ENCODE data around the gene CYP39A1.

CYP39A1 gene

DNA sequence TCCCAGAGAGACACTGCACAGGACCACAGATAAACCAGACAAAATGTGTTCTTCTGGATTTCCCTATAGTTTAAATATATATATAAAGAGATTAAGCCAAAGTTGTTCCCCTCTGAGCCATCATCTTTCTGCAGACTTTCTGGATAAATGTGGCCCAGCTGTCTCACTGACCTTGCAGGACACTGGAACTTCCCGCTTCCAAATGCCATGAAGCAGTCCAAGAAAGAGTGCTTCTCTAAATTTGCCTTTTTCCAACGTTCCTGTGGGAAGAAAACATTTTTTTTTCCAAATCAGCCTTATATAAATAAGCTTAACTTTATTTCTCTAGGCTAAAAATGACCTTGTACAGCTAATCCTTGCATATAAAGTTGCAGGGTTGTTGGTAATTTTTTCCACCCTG lies 65.7 kb downstream of the CYP39A1 start:
- no peak for DNase-seq

GRCh38 chr6:46584586-46584985 lies 68.0 kb downstream of the CYP39A1 start:
- DNase-seq: no peak

GRCh38 chr6:46583721-46584120 lies 68.9 kb downstream of the CYP39A1 start:
- no peak for DNase-seq

- no peak for DNase-seq
These were observed 69.5 kb downstream of the CYP39A1 start for GRCh38 chr6:46583081-46583480.

- no peak for DNase-seq
These were observed 71.0 kb downstream of the CYP39A1 start for GRCh38 chr6:46581459-46582177.

DNA sequence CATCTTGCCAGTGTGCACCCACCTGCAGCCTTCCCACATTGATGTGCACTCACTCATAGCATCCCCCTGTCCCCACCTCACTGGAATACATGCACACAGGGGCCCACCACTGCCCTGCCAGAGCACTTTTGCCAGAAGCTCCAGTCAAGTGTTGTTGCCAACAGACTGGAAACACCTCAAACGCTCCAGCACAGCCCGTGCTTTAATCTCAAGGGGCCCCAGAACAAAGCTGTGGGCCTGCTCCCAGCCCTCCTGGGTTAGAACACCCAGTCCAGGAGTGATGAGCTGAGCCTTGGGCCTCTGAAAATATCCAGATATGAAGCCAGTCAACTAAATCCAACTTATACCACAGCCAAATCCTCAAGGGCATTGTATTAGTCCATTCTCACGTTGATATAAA lies 77.1 kb downstream of the CYP39A1 start:
- DNase-seq: no peak

DNA sequence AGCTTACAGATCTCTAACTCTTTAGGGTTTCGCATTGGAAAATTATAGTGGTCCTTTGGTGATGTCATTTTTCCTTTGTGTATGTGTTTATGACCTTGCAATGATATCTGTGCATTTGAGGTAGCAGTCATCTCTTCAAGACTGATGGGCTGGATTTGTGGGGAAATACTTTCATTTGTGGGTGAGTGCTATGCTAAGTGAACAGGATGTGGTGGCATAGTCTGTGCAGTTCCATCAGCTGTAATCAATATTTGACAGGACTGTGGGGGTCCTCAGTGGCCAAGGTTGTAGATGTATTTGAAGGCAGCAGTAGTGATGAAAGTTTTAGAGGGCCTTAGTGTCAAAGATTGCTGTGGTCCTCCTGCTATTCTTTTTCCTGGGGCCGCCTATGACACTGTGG lies 79.5 kb downstream of the CYP39A1 start:
- DNase-seq: no peak

GRCh38 chr6:46565531-46565930 lies 87.1 kb downstream of the CYP39A1 start:
- no peak for DNase-seq

GRCh38 chr6:46563924-46564323 lies 88.7 kb downstream of the CYP39A1 start:
- no peak for DNase-seq

- no peak for DNase-seq
These were observed 96.6 kb downstream of the CYP39A1 start for GRCh38 chr6:46556053-46556452.

- DNase-seq: no peak
These were observed 97.5 kb downstream of the CYP39A1 start for GRCh38 chr6:46555129-46555528.

DNA sequence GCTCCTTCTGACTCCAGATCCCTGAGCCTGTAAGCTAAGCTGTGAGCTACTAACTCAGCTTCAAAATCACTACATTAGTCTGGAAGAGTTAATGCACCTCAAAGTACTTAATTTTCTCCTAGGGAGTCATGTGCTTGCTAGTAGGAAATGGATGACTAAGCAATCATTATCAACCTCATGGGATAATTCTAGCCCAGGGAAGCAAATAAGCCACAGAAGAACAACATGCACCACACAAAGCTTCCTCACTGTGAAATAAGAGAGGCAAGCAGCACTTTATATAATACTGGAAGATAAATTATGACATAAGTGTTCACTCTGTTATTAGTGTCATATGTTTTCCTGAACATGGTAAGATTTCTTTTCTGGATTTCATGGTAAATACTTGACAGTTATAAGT lies 103.5 kb downstream of the CYP39A1 start:
- no peak for DNase-seq

DNA sequence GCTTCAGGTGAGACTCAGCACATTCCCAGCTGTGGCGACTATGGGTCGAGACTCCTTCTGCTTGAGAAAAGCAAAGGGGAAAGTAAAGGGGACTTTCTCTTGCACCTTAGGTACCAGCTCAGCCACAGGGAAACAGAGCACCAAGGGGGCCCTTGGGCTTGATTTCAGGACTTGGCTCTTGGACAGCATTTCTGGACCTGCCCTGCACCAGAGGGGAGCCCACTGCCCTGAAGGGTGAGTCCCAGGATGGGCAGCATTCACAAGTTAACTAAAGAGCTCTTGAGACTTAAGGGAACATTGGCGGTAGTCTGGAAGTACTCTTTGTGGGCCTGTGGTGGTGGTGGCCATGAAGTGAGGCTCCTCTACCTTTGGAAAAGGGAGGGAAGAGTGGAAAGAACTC lies 111.1 kb downstream of the CYP39A1 start:
- no peak for DNase-seq

DNA sequence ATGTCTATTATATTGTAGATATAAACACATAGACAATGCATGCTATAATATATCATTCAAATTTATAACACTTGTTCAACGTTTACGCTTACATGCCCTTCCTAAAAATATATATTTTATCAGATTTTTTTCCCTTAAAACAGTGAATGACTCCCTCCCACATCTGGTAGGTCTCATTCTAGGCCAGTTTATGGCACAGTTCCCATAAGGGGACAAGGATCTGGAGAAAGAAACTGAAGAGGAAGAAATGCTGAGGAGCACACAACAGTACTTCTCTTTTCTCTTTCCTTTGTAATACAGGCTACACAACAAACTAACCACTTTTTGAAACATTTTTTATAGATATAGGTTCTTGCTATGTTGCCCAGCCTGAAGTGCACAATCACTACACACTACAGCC lies 112.8 kb downstream of the CYP39A1 start:
- DNase-seq: no peak

GRCh38 chr6:46538800-46539480 lies 113.7 kb downstream of the CYP39A1 start:
- no peak for DNase-seq

GRCh38 chr6:46530896-46531295 lies 121.7 kb downstream of the CYP39A1 start:
- DNase-seq: no peak

DNA sequence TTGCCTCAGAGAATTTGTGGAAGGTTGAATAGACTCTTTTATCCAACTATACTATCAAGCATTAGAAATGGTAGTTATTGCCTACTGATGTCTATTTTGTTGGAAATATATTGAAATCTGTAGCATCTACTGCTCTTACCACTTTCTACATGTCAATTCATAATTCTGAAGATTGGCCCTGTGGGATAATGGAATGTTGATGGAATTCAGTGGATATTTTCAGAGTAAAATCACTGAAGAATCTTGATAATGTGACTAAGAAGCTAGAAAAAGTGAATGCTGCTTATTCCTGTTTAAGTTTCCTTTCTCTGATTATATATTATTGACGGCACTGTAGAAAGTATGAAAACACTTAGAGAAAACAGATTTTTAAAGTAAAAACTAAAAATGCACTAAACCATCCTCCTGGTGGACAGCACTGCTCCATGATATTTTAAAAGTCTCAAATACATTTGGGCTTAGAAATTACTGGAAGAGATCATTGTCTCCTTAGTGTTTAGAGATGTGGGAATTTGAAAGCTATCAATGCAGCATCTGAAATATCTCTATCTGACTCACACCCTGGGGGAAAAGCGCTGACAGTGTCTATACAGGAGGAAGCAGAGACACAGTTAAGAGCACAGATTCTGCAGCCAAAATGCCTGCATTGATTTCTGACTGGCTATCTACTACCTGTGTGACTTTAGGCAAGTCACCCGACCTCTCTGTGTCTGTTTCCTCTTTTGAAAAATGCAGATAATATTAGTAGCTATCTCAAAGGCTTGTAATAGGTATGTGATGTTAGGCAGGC lies 123.5 kb downstream of the CYP39A1 start:
- DNase-seq: no peak

GRCh38 chr6:46526607-46527006 lies 126.0 kb downstream of the CYP39A1 start:
- DNase-seq: no peak

DNA sequence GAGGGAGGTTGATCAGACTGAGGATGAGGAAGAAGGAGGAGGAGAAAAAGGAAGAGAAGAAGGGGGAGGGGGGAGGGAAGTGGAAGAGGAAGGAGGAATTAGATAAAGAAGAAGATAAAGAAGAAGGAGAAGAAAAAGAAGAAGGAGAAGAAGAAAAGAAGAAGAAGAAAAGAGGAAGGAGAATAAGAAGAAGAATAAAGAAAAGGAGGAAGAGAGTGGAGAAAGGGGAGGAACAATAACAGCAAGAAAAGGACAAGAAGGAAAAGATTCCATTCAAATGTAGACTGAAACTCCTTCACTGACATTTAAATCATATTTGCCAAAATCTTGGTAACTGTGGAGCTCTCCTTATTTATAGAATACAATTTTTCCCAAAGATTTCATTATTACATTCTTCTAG lies 127.0 kb downstream of the CYP39A1 start:
- no peak for DNase-seq

DNA sequence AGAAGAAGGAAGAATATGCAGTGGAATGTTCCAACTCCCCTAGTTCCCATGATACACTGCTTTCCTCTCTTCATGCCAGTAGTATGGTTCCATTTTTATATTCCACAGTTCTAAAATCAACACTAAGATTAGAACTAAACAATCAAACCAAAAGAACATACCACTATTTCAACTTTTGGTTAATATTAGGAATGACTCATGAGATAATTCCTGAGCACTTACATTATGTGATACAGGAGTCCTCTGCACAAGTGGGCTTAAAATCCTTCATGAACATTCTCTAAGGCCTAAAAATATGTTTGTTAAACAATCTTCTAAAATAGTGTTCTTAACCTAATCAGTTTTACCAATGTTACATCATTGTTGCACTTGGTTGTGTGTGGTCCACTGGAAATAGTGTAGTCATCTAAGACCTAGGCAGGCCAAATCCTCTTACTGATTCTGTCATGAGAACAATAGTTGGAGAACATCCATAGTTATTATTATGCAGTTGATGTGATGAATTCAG lies 131.1 kb downstream of the CYP39A1 start:
- DNase-seq: no peak

DNA sequence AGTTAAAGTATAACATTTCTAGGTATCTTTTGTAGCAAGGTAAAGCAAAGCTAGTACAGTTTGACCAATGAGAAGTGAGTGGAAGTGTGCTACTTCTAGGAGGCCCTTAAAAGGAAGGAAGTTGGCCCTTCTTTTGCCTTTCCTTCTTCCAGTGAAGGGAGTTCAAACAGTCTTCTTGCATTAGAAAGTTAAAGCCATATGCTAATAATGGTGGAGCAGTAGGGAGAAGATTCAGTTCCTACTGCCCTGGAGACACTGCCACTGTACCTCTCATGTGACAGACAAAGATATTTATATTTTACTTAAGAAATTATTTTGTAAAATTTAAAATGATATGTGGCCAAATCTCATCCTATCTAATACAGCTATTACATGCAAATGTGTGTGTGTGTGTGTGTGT lies 135.4 kb downstream of the CYP39A1 start:
- DNase-seq: no peak

- DNase-seq: no peak
These were observed 139.1 kb downstream of the CYP39A1 start for GRCh38 chr6:46513533-46513932.

DNA sequence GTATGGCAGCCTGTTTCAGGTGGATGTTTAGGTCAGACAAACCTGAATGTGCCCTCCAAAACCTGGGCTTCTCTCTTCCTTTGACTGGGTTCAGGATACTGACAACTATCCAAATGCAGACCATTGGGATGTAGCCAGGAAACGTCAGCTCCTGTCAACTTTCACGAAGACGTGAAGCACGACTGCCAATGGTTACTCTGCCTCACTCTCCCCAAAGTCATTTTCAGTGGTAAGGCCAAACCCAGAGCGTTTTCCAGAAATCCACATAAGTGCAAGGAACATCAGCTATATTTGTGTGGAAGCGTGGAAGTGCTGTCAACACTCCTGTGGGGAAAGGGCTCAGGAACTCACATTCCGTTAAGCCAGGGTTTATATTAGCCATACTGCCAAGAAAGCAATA lies 141.3 kb downstream of the CYP39A1 start:
- no peak for DNase-seq

GRCh38 chr6:46510651-46511050 lies 142.0 kb downstream of the CYP39A1 start:
- DNase-seq: no peak

All from NCI-H2171 (cell line).